Coronary artery (tissue), 2 donors: Measurements from ENCODE around the gene DKC1.

Experiments used
- DNase-seq: peaks from one replicate; pipeline ENCODE4 v3.0.0-alpha.2; 2017; ENCODE audit warnings: low spot score
- H3K27ac ChIP-seq, 2 donors: fragments of 200-600 bp; sonication (generic); one replicate each; pipeline ENCODE4 v1.5.1; 2016 to 2019
- H3K4me3 ChIP-seq: fragments of 200-600 bp; sonication (generic); 2 replicates; pipeline ENCODE4 v1.5.1; 2016; ENCODE audit warnings: mild to moderate bottlenecking, moderate library complexity
- TF ChIP-seq, protein P1 (sequence below): fragments of 200-600 bp; sonication (generic); IDR thresholded peaks from one replicate; pipeline ENCODE4 v1.5.1; 2019; ENCODE audit warnings: antibody characterized with exemption

The DKC1 gene

DNA sequence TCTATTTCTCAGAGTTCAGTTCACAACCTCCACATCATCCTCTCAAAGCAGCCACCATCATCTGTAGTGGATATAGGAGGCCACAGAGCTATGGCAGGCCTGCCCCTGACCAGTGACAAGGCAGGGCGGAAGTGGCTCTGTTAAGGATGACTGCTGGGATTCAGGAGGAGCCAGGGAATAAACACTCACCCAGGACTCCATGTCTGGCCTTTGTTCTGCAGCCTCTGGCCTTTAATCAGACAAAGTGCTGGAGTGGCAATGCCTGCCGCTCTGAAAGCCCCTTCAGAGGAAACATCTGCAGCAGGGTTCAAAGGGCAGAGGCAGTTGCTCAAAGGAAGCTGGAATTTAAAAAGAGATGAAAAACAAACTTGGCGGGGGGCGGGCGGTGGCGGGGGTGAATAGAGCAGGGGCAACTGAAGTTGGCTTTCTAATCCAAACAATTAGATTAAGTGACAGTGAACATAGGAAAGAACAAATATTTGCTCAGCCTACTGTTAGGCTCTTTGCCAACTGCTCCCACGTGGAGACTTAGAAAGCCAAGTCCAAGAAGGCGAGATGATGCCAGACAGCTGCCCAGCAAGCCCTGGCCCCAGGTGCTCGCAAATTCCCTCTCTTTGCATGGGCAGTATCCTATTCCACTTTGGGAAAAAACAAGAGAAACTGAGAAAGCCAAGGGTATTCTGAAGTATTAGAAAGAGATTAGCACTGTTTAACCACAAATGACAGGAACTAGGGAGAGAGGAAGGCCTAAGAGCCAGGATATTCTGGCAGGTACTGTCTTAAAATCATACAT, 37.1 kb downstream of the DKC1 start:
- no peak for DNase-seq
- H3K4me3 ChIP-seq: no peak overlapping the region
- TF ChIP-seq, protein P1, sequence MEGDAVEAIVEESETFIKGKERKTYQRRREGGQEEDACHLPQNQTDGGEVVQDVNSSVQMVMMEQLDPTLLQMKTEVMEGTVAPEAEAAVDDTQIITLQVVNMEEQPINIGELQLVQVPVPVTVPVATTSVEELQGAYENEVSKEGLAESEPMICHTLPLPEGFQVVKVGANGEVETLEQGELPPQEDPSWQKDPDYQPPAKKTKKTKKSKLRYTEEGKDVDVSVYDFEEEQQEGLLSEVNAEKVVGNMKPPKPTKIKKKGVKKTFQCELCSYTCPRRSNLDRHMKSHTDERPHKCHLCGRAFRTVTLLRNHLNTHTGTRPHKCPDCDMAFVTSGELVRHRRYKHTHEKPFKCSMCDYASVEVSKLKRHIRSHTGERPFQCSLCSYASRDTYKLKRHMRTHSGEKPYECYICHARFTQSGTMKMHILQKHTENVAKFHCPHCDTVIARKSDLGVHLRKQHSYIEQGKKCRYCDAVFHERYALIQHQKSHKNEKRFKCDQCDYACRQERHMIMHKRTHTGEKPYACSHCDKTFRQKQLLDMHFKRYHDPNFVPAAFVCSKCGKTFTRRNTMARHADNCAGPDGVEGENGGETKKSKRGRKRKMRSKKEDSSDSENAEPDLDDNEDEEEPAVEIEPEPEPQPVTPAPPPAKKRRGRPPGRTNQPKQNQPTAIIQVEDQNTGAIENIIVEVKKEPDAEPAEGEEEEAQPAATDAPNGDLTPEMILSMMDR: no peak
- peak overlapping the region in 1 of 2 donors; percentile 66 for H3K27ac ChIP-seq

DNA sequence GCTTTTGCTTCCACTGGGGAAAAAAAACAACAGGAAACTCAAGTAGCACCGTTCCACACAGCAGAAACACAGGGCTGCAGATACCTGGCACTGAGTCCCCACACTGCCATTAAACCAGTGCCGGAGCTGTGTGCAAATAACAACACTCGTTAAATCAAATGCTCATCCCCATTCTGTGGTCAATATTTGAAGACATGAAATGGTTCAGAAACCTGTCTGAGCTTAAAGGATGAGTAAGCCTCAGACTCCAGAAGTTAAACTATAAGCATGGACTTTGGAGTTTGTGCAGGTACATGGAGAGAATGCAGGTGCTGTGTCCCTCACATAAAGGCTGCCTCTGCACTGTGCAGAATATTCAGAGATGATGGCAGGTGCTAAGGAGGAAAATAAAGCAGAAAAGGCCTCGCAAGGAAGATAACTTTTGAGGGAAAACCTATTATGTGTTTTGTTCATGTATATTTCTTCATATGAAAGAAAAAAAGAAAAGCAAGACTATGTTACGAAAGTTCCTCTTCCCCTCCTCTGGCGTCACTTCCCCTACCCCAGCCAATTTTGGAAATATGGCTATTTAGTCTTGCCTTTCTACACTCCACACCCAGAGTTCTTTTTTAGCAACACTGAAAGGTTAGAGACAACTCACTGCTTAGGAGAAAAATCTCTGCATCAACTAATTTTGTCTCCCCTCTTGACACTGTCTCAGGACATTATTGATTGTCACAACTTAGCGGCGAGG, 38.0 kb downstream of the DKC1 start:
- Histone ChIP-seq H3K27ac (peak overlapping the region in 1 of 2 donors; percentile 66), H3K4me3 (no peak overlapping the region)
- TF ChIP-seq, protein P1: no peak
- no peak for DNase-seq

DNA sequence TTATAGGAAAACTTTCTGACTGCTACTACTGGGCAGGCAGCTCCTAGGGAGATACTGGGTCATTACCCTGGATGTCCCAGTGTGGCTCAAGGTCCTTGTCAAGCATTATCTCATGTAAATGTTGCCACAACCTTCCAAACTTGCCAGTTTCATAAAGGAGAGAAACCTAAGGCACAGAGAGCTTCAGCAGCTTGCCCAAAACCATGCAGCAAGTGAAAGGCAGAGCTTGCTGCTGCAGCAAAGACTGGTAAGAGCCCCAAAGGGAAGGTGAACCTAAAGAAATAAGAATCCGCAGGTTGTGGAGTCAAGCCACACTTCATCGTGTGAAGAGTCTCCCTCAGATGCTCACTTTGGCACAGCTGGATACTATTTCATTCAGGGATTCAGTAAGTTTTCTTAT, 40.3 kb downstream of the DKC1 start:
- TF ChIP-seq, protein P1: no peak
- DNase-seq: no peak
- Histone ChIP-seq H3K27ac (no peak overlapping the region), H3K4me3 (no peak overlapping the region)

DNA sequence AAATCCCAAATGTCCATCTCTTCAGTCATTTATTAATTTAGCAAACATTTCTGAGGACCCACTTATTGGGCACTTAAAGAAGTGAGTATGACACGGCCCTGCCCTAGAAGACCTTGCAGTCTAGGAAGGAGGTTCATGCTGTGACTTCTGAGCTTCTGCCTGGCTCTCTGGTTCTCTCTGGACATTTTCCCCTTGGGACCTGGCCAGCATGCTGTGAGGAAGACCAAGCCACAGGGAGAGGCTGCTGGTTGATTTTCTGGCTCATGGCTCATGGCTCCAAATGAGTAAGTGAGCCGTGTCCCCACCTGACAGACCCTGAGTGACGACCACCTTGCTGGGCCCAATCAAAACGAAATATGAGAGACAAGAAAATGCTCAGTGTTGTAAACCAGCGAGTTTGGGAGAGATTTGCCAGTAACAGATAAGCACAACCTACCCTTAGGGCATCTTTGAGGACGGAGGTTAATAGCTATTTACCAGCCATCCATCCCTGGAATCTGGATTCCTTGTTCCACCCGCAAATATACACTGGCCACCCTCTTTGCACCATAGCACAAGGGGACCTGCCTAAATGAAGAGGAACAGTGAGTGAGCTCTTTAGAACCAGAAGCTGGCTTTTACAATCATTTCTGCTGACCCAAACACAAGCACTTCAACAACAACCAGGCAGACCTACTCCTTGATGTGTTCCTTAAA, 41.7 kb downstream of the DKC1 start:
- TF ChIP-seq, protein P1: no peak
- no peak for DNase-seq
- Histone ChIP-seq H3K4me3 (peak overlapping the region; percentile 79), H3K27ac (peak overlapping the region; percentile 42 to 81)

DNA sequence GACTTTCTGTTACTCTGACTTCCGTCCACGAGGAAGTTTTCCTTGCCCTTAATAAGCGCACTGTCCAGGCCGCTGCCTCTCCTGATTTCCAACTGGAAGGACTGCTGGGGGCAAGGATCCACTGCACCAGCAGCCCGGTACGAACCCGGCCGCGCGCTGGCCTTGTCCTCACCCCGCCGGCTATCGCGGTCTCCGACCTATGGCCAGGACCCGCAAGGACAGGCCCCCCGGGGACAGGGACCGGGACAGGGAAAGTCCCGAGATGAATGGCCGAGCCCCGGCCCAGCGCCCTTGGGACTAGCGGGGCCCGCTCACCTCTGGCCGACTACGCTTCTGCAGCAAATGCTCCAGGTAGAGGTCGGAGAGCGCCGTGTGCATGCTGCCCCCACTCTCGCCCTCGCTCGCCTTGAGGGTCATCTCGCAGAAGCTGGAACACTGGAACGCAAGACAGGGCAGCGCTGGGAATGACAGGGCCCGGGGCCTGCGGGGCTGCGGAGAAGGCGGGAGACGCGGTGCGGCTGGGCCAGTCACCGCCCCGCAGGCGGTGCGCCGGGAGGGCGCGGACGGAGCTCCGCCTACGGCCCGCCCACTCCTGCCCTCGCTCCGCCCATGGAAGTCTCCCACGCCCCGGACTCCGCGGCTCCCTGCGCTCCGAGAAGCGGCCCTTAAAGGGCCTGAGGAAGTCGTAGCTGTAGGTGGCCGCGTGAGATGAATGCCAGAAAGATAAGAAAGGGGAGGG, 42.5 kb downstream of the DKC1 start, which contains the start of gene MPP1:
MPP1 (minus strand) TSS at position 529 of the 739 bp plus-strand sequence; CDS start at position 417, 112 bp downstream.
- peak; percentile 80 for DNase-seq
- peak within 1 kb of the TSS; percentile 79 for H3K4me3 ChIP-seq
- H3K27ac ChIP-seq: peak within 1 kb of the TSS; percentile 42 to 81
- TF ChIP-seq, protein P1: no peak

DNA sequence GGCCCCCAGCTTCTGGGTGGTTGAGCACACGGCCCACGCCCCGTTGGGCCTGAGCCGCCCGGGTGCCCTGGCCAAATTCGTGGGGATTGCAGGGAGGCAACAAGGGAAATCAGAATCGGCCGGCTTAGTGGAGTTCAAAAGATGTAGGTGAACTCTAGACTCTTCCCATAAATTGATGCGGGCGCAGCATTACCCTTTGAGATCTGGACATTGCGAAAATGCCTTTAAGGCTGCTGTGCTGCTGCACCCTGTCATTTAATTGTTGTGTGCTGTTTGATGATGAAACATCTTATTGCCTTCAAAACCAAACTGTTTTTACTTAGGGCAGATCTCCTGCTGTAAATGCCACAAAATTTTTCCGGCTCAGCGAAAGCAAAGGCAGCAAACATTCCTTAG, 43.0 kb downstream of the DKC1 start:
- no peak for DNase-seq
- H3K27ac ChIP-seq: peak overlapping the region; percentile 42 to 81

More for the DNA sequence above, 43.0 kb downstream of the DKC1 start:
- TF ChIP-seq, protein P1: no peak
- peak overlapping the region; percentile 79 for H3K4me3 ChIP-seq
